Measurements from ENCODE around the gene VOPP1. TPM values are rescaled to one million over a fixed set of nuclear protein-coding genes. Genes with fewer than 3 reads are reported as not detected.

Gene VOPP1
- total and polyA plus RNA-seq, 11 donors = 9.9 to 58.0 (median 22.9) TPM

DNA sequence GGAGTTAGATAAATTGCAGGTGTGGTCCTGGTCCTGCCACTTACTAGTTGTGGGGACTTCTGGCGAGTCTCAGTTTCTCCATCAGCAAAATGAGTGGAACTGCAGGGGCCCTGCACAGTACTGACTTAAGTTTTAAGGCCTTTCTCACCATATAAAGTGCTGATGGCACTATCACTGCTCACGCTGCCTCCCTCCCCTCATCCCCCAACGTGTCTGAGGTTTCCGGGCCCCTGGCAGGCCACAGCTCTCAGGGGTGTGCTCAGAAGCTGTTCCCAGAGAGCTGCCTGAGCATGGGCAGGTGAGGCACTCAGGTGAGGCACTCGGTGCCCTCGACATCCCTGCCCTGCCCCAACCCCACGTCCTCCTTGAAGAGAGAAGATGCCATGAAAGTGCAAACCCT, 74.2 kb downstream of the VOPP1 start:
- Histone ChIP-seq H3K4me1 (peaks cover 0 to 51% (median 14%) of the 10 kb centered on the region in 12 donors), H3K9me3 (no peaks in the 10 kb centered on the region), H3K27me3 (no peaks in the 10 kb centered on the region), H3K27ac (no peak overlapping the region), H3K36me3 (peaks cover 0 to 44% (median 16%) of the 10 kb centered on the region in 9 donors), H3K4me3 (no peak overlapping the region)
- DNase-seq (no peak), ATAC-seq (no peak)
- WGBS, 4 donors = 84 to 89% (median 85%) methylated on average over 6 to 7 of the region's 7 CpGs
- intact Hi-C loops (cut with DNase I) = no loop called here
- TF ChIP-seq POLR2A (IDR thresholded peaks at IDR 0.05) (no peak), CTCF (IDR thresholded peaks at IDR 0.05) (no peak)

DNA sequence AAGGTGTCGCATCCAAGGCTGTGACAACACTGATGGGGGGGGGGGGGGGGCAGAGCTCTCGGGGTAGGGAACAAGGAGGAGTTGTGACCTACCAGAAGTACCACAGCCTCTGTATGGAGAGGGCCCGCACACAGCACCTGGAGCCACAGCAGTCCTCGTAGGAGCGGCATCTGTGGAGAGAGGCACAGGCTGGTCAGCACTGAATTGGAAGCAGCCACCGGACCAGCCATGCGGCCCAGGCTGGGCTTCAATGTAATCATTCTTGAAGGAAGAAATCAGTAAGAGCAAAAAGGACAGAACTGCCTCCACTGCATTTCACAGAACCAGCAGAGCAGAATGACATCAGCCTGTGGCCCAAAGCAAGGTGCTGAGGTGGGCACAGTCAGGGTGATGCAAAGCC, 74.8 kb downstream of the VOPP1 start:
- Histone ChIP-seq H3K4me1 (peaks cover 0 to 45% (median 13%) of the 10 kb centered on the region in 12 donors), H3K36me3 (peaks cover 0 to 47% (median 17%) of the 10 kb centered on the region in 9 donors), H3K27ac (no peak overlapping the region), H3K9me3 (no peaks in the 10 kb centered on the region), H3K27me3 (no peaks in the 10 kb centered on the region), H3K4me3 (no peak overlapping the region)
- intact Hi-C loops (cut with DNase I) = no loop called here
- ATAC-seq (no peak), DNase-seq (no peak)
- WGBS, 4 donors = 97 to 98% (median 98%) methylated on average over 7 of the region's 7 CpGs
- TF ChIP-seq CTCF (IDR thresholded peaks at IDR 0.05) (no peak), POLR2A (IDR thresholded peaks at IDR 0.05) (no peak)

- intact Hi-C loops (cut with DNase I) = no loop called here
- Histone ChIP-seq H3K36me3 (peaks cover 0 to 54% (median 19%) of the 10 kb centered on the region in 9 donors), H3K27ac (no peak overlapping the region), H3K4me3 (no peak overlapping the region), H3K27me3 (no peaks in the 10 kb centered on the region), H3K4me1 (peaks cover 0 to 39% (median 12%) of the 10 kb centered on the region in 12 donors), H3K9me3 (no peaks in the 10 kb centered on the region)
- ATAC-seq (no peak), DNase-seq (no peak)
- 91 to 97% (median 91%) methylated on average over 9 of the region's 9 CpGs for WGBS, 4 donors
- no peak for TF ChIP-seq POLR2A (IDR thresholded peaks at IDR 0.05)
- no peak for TF ChIP-seq CTCF (IDR thresholded peaks at IDR 0.05)
Measured at GRCh38 chr7:55496906-55497305, 75.4 kb downstream of the VOPP1 start.

GRCh38 chr7:55494951-55495350, 77.4 kb downstream of the VOPP1 start:
- no peak overlapping the region for H3K27ac ChIP-seq
- no peak for TF ChIP-seq CTCF (IDR thresholded peaks at IDR 0.05)
- TF ChIP-seq POLR2A (IDR thresholded peaks at IDR 0.05) = no peak
- ATAC-seq = no peak
- peaks cover 0 to 65% (median 38%) of the 10 kb centered on the region in 9 donors for H3K36me3 ChIP-seq
- H3K4me1 ChIP-seq = peaks cover 0 to 21% (median 6%) of the 10 kb centered on the region in 12 donors
- no peaks in the 10 kb centered on the region for H3K9me3 ChIP-seq
- no peak for DNase-seq
- 93 to 98% (median 96%) methylated on average over 5 of the region's 5 CpGs for WGBS, 4 donors
- intact Hi-C loops (cut with DNase I) = no loop called here
- H3K4me3 ChIP-seq = no peak overlapping the region
- no peaks in the 10 kb centered on the region for H3K27me3 ChIP-seq
